Endodermal cell (in vitro differentiated cells): ENCODE results near the gene OVCH2. TPM values are rescaled to one million over a fixed set of nuclear protein-coding genes. Genes with fewer than 3 reads are reported as not detected.

Experiments used
- DNase-seq: peaks from one replicate; pipeline ENCODE4 v3.0.0-alpha.2; 2017
- H3K27ac ChIP-seq: 2 replicates; pipeline ENCODE4 v1.5.1; 2013; ENCODE audit warnings: mild to moderate bottlenecking, low read depth, low read length, moderate library complexity
- H3K27me3 ChIP-seq: 2 replicates; pipeline ENCODE4 v1.6.1; 2013; ENCODE audit warnings: mild to moderate bottlenecking, low read length, moderate library complexity; ENCODE audit not compliant: insufficient read depth, control insufficient read depth, poor library complexity, severe bottlenecking
- H3K36me3 ChIP-seq: 2 replicates; pipeline ENCODE4 v1.7.0; 2013; ENCODE audit warnings: mild to moderate bottlenecking, low read length, moderate library complexity; ENCODE audit not compliant: control insufficient read depth, insufficient read depth
- H3K4me1 ChIP-seq: one replicate; pipeline ENCODE4 v1.7.0; 2013; ENCODE audit warnings: low read length; ENCODE audit not compliant: control insufficient read depth, insufficient read depth
- H3K4me3 ChIP-seq: 2 replicates; pipeline ENCODE4 v1.5.1; 2013; ENCODE audit warnings: mild to moderate bottlenecking, low read length, moderate library complexity
- H3K9ac ChIP-seq: 2 replicates; pipeline ENCODE4 v1.6.1; 2013; ENCODE audit warnings: mild to moderate bottlenecking, low read length, moderate library complexity; ENCODE audit not compliant: poor library complexity, severe bottlenecking; ENCODE audit errors: extremely low read depth
- H3K9me3 ChIP-seq: 2 replicates; pipeline ENCODE4 v1.6.1; 2013; ENCODE audit warnings: mild to moderate bottlenecking, low read length, moderate library complexity; ENCODE audit not compliant: control insufficient read depth
- H3K27ac Mint-ChIP-seq: 2 replicates; pipeline ENCODE4 v1.8.0; 2020; ENCODE audit warnings: mixed read lengths
- H3K27me3 Mint-ChIP-seq: 2 replicates; pipeline ENCODE4 v1.8.0; 2021; ENCODE audit warnings: mild to moderate bottlenecking, mixed read lengths; ENCODE audit not compliant: insufficient read depth
- H3K36me3 Mint-ChIP-seq: 2 replicates; pipeline ENCODE4 v1.8.0; 2020; ENCODE audit warnings: low read depth, mixed read lengths
- H3K4me1 Mint-ChIP-seq: 2 replicates; pipeline ENCODE4 v1.8.0; 2020; ENCODE audit warnings: mixed read lengths
- H3K4me3 Mint-ChIP-seq: 2 replicates; pipeline ENCODE4 v1.8.0; 2020; ENCODE audit warnings: mild to moderate bottlenecking, moderate library complexity, mixed read lengths
- H3K9me3 Mint-ChIP-seq: 2 replicates; pipeline ENCODE4 v1.8.0; 2020; ENCODE audit warnings: mild to moderate bottlenecking, mixed read lengths
- CTCF ChIP-seq: fragments of 200-600 bp; sonication (generic); conservative IDR thresholded peaks from 2 replicates; pipeline ENCODE4 v1.5.0; 2021; ENCODE audit warnings: antibody characterized with exemption, mild to moderate bottlenecking
- WGBS, 2 experiments: methylation state at CpG; one replicate each; pipeline versions ENCODE4 v1.1.5 to v1.1.7; 2013; ENCODE audit warnings: missing lambda C conversion rate in 2 of 2, mixed read lengths in 1 of 2; ENCODE audit not compliant: insufficient coverage in 1 of 2, insufficient read length in 1 of 2; 5-methylcytosine and 5-hydroxymethylcytosine counted together
- total RNA-seq, 2 donors: library from RNA; stranded (reverse); fragmentation: NEBNext Ultra II Directional in 1 of 2; extraction: Animal tissue kit (Norgen Biotek cat#: 25700) in 1 of 2; gene quantifications; 2 replicates in 1 of 2; 3 replicates in 1 of 2; pipeline ENCODE4 v1.2.1, GENCODE V29; 2021

OVCH2 gene
- total RNA-seq, 2 donors from 2014 or later = 8.2 to 30.1 TPM

GRCh38 chr11:7677796-7678201 is 28.5 kb downstream of the OVCH2 start:
- no peak for DNase-seq
- no peak for TF ChIP-seq CTCF
- Histone ChIP-seq H3K9me3 (no peaks in the 10 kb centered on the region), H3K27me3 (no peaks in the 10 kb centered on the region), H3K36me3 (no peaks in the 10 kb centered on the region), H3K9ac (no peak overlapping the region), H3K27ac (no peak overlapping the region), H3K4me3 (no peak overlapping the region), H3K4me1 (peaks cover 7% of the 10 kb centered on the region)
- Mint-ChIP-seq H3K4me3 (no peak overlapping the region), H3K27me3 (peaks cover 2% of the 10 kb centered on the region), H3K4me1 (peaks cover 34% of the 10 kb centered on the region), H3K9me3 (peaks cover 5% of the 10 kb centered on the region), H3K36me3 (peaks cover 13% of the 10 kb centered on the region), H3K27ac (no peak overlapping the region)
- WGBS, 2 experiments = 65 to 80% methylated on average over 4 of the region's 4 CpGs

- Histone ChIP-seq H3K4me1 (peaks cover 7% of the 10 kb centered on the region), H3K4me3 (no peak overlapping the region), H3K9me3 (no peaks in the 10 kb centered on the region), H3K27me3 (no peaks in the 10 kb centered on the region), H3K27ac (no peak overlapping the region), H3K36me3 (no peaks in the 10 kb centered on the region), H3K9ac (no peak overlapping the region)
- no peak overlapping the region for H3K4me3 Mint-ChIP-seq
- TF ChIP-seq CTCF = no peak
- H3K27ac Mint-ChIP-seq = no peak overlapping the region
- peaks cover 5% of the 10 kb centered on the region for H3K9me3 Mint-ChIP-seq
- 85 to 100% methylated on average over 1 to 5 of the region's 5 CpGs for WGBS, 2 experiments
- H3K27me3 Mint-ChIP-seq = peaks cover 2% of the 10 kb centered on the region
- H3K36me3 Mint-ChIP-seq = peaks cover 13% of the 10 kb centered on the region
- DNase-seq = no peak
- peaks cover 34% of the 10 kb centered on the region for H3K4me1 Mint-ChIP-seq
Observed at GRCh38 chr11:7677071-7677470, 29.2 kb downstream of the OVCH2 start.

- Histone ChIP-seq H3K4me3 (no peak overlapping the region), H3K9me3 (no peaks in the 10 kb centered on the region), H3K36me3 (no peaks in the 10 kb centered on the region), H3K9ac (no peak overlapping the region), H3K27ac (no peak overlapping the region), H3K27me3 (no peaks in the 10 kb centered on the region), H3K4me1 (peaks cover 12% of the 10 kb centered on the region)
- Mint-ChIP-seq H3K4me1 (peaks cover 41% of the 10 kb centered on the region), H3K36me3 (peaks cover 9% of the 10 kb centered on the region), H3K4me3 (no peak overlapping the region), H3K27ac (no peak overlapping the region), H3K9me3 (peaks cover 2% of the 10 kb centered on the region), H3K27me3 (peaks cover 2% of the 10 kb centered on the region)
- TF ChIP-seq CTCF = no peak
- DNase-seq = no peak
- 90 to 97% methylated on average over 2 to 3 of the region's 3 CpGs for WGBS, 2 experiments
Observed at GRCh38 chr11:7675631-7676030, 30.6 kb downstream of the OVCH2 start.
